ENCODE data around the gene SIAE.
"Not testable (repeated sequence)": the region's sequence is repeated elsewhere in the genome, so short reads cannot be mapped to it uniquely, and the experiment has no call there.

The SIAE gene

DNA sequence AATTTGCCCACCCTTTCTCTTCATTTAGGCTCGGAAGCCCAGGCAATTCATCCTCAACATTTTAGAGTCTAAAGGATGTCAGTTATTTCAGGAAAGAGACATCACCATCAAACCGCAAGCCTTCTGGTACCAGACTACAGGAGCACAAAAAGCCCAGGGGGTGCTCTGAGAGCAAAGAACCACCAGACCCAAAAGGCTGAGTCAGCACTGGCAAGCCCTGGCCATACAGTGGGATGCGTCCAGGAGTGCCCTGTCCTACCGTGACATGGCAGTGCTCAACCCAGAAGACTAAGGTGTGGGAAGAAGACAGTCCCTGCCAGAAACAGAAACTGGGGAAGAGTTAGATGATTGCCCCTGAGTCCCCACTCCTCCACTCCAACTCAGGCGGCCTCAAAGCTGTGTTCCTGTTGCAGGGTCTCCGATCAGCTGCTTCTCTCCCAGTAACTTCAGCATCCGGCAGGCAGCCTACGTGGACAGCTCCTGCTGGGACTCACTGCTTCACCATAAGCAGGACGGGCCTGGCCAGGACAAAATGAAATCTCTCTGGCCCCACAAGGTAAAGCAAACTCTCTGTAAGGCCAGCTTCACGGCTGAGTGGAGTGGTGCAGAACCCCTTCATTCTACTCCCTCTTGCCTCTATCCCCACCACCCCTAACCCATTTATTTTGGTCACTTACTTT, 60.8 kb downstream of the SIAE start:
- no peak for FAIRE-seq
- DNase-seq (ENCODE audit: insufficient read length, low spot score), result no peak
- no peak for TF ChIP-seq POLR2A (IDR thresholded peaks at IDR 0.05; ENCODE audit: low read depth, low read length)
- TF ChIP-seq PAX5 (IDR thresholded peaks at IDR 0.05; ENCODE audit: insufficient read depth, low read length, severe bottlenecking), result no peak
- TF ChIP-seq POLR2AphosphoS5 (IDR thresholded peaks at IDR 0.05; ENCODE audit: low read depth, low read length), result no peak
- TF ChIP-seq TAF1 (IDR thresholded peaks at IDR 0.05; ENCODE audit: low read depth, low read length), result no peak
- no peak for TF ChIP-seq SPI1 (IDR thresholded peaks at IDR 0.05; ENCODE audit: low read depth, low read length)
- TF ChIP-seq POU2F2 (IDR thresholded peaks at IDR 0.05; ENCODE audit: low read depth, low read length), result no peak

DNA sequence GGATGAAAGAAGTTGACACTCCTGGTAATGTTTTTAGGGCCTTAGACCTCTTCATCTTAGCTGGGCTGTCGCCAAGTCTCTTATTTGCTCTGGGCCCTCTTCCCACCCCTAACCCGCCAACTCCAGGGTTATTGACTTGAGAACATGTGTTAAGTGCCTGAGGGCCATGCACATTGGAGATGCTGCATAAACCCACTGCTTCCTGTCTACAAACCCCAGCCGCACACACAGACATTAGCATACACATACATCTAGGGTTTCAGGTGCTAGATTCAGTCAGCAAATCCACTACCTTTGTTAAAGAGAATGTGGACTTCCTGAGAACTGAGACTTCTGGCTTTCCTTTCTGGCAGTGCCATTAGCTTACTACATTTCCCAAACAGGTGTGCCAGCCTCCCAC, 61.5 kb downstream of the SIAE start:
- FAIRE-seq (peak; percentile 5), DNase-seq (ENCODE audit: insufficient read length, low spot score) (no peak)
- no peak for TF ChIP-seq PAX5 (IDR thresholded peaks at IDR 0.05; ENCODE audit: insufficient read depth, low read length, severe bottlenecking)
- TF ChIP-seq POU2F2 (IDR thresholded peaks at IDR 0.05; ENCODE audit: low read depth, low read length), result peak; percentile 73; the same call in 1 of the 2 replicates

DNA sequence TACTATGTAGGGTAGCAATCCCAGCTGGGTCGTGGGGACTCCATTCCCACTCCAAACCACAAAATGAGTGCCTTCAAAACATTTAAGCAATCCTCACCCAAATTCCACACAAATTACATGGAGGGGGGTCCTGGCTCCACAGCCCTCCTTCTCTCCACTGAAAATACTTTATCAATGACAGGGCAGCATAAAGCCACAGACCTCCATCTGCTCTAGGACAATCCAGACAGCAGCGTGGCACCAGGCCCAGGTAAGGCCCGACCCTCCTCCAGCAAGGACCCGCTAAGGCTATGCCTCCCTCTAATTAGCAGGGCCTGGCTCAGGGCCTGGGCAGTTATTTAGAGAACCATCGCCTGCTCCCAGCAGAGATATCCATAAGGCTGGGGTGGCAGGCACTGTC, 62.5 kb downstream of the SIAE start, which contains the start of gene PANX3:
Gene PANX3, plus strand, starts transcription at position 365 of the 400 bp plus-strand sequence. CDS start 129 bp downstream, outside the sequence.
- DNase-seq (ENCODE audit: insufficient read length, low spot score) (no peak), FAIRE-seq (no peak)
- TF ChIP-seq POU2F2 (IDR thresholded peaks at IDR 0.05; ENCODE audit: low read depth, low read length), result no peak

DNA sequence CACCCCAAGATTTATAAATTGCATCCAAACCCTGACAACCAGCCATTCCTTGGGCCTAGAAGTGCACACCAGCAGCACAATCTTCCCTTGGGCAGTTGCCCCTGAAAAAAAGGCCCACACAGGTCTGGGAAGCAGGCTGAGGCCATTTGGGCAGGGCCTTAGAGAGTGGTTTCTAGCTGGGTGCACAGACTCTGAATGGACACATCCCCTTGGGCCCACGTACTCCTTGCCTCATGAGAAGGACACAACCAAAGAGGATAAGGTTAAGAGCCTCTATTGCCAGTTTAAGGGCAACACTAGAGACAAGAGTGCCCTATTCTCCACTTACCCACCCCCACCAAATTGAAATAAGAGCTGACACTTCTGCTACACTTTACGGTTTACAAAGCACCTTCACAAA, 63.2 kb downstream of the SIAE start:
- TF ChIP-seq POU2F2 (IDR thresholded peaks at IDR 0.05; ENCODE audit: low read depth, low read length), result no peak
- no peak for TF ChIP-seq PAX5 (IDR thresholded peaks at IDR 0.05; ENCODE audit: insufficient read depth, low read length, severe bottlenecking)
- DNase-seq (ENCODE audit: insufficient read length, low spot score) (no peak), FAIRE-seq (no peak)

DNA sequence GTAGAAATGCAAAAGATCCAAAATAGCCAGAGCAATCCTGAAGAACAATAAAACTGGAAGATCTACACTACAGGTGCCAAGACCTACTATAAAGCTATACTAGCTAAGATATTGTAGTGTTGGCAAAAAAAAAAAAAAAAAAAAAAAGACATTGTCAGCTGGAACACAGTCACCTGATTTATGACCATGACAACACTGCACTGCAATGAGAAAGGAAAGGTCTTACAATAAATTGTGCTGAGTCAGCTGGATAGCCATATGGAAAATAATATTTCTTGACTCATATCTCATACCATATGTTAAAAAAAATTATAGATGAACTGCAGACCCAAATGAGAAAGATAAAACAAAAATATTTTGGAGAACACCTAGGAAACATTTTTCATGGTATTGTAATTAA, 65.4 kb downstream of the SIAE start:
- TF ChIP-seq SPI1 (IDR thresholded peaks at IDR 0.05; ENCODE audit: low read depth, low read length) (no peak), POU2F2 (IDR thresholded peaks at IDR 0.05; ENCODE audit: low read depth, low read length) (no peak), PAX5 (IDR thresholded peaks at IDR 0.05; ENCODE audit: insufficient read depth, low read length, severe bottlenecking) (no peak), POLR2A (IDR thresholded peaks at IDR 0.05; ENCODE audit: low read depth, low read length) (no peak), TAF1 (IDR thresholded peaks at IDR 0.05; ENCODE audit: low read depth, low read length) (no peak), POLR2AphosphoS5 (IDR thresholded peaks at IDR 0.05; ENCODE audit: low read depth, low read length) (no peak)
- DNase-seq (ENCODE audit: insufficient read length, low spot score) (no peak), FAIRE-seq (no peak)

DNA sequence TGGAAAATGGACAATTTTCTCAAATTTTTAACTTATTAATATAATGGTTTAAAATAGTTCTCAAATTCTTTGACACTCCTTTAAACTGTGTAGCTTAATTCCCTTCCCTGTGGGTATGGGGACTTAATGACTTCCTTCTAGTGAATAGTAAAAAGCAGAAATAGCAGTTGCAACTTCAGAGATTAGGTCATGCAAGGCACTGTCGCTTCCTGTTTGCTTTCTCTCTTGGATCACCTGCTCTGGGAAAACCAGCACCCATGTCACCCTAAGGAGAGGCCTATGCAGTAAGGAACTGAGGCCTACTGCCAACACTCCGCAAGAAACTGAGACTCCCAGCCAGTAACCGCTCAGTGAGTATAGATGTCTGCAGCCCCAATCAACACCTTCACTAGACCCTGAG, 67.8 kb downstream of the SIAE start:
- FAIRE-seq, result no peak
- TF ChIP-seq POLR2AphosphoS5 (IDR thresholded peaks at IDR 0.05; ENCODE audit: low read depth, low read length) (no peak), PAX5 (IDR thresholded peaks at IDR 0.05; ENCODE audit: insufficient read depth, low read length, severe bottlenecking) (no peak), SPI1 (IDR thresholded peaks at IDR 0.05; ENCODE audit: low read depth, low read length) (no peak), POU2F2 (IDR thresholded peaks at IDR 0.05; ENCODE audit: low read depth, low read length) (no peak), POLR2A (IDR thresholded peaks at IDR 0.05; ENCODE audit: low read depth, low read length) (no peak), TAF1 (IDR thresholded peaks at IDR 0.05; ENCODE audit: low read depth, low read length) (no peak)
- no peak for DNase-seq (ENCODE audit: insufficient read length, low spot score)

DNA sequence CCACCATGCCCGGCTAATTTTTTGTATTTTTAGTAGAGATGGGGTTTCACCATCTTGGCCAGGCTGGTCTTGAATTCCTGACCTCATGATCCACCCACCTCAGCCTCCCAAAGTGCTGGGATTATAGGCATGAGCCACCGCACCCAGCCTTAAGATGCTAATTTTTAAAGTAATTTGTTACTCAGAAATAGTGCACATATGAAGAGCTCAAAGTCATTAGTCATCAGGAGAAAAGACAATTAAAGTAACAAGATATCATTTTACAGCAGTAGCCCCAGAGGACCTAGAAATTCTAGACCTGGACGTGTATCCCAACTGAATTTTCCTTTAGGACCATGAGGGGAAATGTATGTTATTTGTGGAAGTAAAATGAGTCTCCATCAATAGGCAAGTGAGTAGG, 70.8 kb downstream of the SIAE start:
- DNase-seq (ENCODE audit: insufficient read length, low spot score); FAIRE-seq: not testable (repeated sequence)

DNA sequence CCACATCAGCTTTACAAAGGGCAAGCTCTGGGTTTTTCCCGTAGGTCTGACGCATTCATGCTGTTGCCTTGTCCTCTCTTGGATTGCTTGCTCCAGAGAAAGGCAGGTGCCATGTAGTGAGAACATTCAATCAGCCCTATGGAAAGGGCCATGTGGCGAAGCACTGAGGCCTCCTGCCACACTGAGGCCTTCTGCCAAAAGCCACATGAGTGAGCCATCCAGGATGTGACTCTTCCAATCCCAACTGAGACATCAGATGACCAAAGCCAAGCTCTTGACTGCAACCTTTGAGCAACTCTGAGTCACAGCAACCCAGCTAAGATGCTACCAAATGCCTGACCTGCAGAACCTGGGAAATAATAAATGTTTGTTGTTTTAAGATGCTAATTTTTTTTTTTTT, 71.3 kb downstream of the SIAE start:
- no peak for TF ChIP-seq POLR2A (IDR thresholded peaks at IDR 0.05; ENCODE audit: low read depth, low read length)
- no peak for TF ChIP-seq PAX5 (IDR thresholded peaks at IDR 0.05; ENCODE audit: insufficient read depth, low read length, severe bottlenecking)
- no peak for TF ChIP-seq POLR2AphosphoS5 (IDR thresholded peaks at IDR 0.05; ENCODE audit: low read depth, low read length)
- no peak for TF ChIP-seq SPI1 (IDR thresholded peaks at IDR 0.05; ENCODE audit: low read depth, low read length)
- TF ChIP-seq POU2F2 (IDR thresholded peaks at IDR 0.05; ENCODE audit: low read depth, low read length), result no peak
- no peak for TF ChIP-seq TAF1 (IDR thresholded peaks at IDR 0.05; ENCODE audit: low read depth, low read length)
- DNase-seq (ENCODE audit: insufficient read length, low spot score) (no peak), FAIRE-seq (no peak)

DNA sequence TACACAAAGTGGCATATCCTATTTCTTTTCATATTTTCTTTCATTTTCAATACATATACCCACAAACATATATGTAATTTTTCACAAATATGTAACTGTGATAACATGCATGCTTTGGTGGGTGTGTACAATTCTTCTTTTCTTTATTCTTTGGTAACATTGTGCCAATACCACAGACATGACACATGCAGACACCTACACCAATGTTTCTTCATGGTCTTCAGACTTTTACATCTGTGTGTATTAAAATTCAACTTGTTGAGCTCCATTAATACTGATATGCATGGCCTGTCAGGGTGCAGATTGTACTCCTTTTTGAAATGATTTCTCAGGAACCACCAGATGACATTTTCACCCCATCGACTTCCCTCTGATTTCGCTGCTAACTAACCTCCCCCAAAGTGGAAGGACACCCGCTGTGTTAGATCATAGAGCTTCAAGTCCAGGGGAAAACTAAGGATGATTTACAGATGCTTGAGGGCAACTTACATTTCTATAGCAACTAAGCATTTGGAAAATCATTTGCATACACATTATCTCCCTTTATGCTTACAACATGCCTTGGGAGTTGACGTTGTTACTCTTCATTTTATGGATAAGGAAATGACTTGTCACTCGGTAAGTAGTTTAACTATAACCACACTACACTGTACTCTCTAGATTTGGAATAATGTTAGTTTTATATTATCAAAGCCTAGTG, 72.8 kb downstream of the SIAE start:
- TF ChIP-seq PAX5 (IDR thresholded peaks at IDR 0.05; ENCODE audit: insufficient read depth, low read length, severe bottlenecking), result no peak
- no peak for TF ChIP-seq SPI1 (IDR thresholded peaks at IDR 0.05; ENCODE audit: low read depth, low read length)
- TF ChIP-seq POLR2A (IDR thresholded peaks at IDR 0.05; ENCODE audit: low read depth, low read length), result no peak
- TF ChIP-seq POLR2AphosphoS5 (IDR thresholded peaks at IDR 0.05; ENCODE audit: low read depth, low read length), result no peak
- no peak for DNase-seq (ENCODE audit: insufficient read length, low spot score)
- FAIRE-seq, result no peak

DNA sequence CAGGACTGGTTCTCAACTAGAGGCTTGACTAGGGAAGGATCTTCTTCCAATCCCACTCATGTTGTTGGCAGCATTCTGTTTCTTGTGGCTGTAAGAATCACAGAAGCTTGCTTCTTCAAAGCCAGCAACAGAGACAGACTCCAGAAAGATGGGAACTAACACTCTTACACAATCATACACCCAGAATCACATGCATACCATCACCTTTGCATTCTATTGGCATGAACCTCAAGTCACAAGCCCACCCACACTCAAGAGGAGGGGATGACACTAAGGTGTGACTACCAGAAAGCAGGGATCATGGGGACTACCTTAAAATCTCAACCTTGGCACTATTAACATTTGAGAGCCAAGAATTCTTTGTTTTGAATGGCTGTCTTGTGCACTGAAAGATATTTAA, 75.9 kb downstream of the SIAE start:
- DNase-seq (ENCODE audit: insufficient read length, low spot score), result no peak
- TF ChIP-seq POU2F2 (IDR thresholded peaks at IDR 0.05; ENCODE audit: low read depth, low read length), result no peak
- FAIRE-seq, result no peak

DNA sequence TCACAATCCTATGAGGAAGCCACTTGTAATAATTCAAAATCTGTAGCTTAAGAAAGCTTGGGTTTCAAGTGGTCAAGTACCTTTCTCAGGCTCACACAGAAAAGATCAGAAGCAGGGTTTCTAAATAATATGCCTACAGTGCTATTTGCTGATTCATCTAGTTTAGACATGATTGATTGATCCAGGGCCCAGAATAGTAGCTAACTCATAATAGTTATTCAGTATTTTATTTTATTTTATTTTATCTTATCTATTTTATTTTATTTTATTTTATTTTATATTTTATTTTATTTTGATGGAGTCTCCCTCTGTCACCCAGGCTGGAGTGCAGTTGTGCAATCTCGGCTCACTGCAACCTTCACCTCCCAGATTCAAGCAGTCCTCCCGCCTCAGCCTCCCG, 78.2 kb downstream of the SIAE start:
- DNase-seq (ENCODE audit: insufficient read length, low spot score) (no peak), FAIRE-seq (no peak)
- TF ChIP-seq POU2F2 (IDR thresholded peaks at IDR 0.05; ENCODE audit: low read depth, low read length), result no peak
- TF ChIP-seq PAX5 (IDR thresholded peaks at IDR 0.05; ENCODE audit: insufficient read depth, low read length, severe bottlenecking), result no peak
- no peak for TF ChIP-seq TAF1 (IDR thresholded peaks at IDR 0.05; ENCODE audit: low read depth, low read length)
- TF ChIP-seq POLR2A (IDR thresholded peaks at IDR 0.05; ENCODE audit: low read depth, low read length), result no peak
- no peak for TF ChIP-seq POLR2AphosphoS5 (IDR thresholded peaks at IDR 0.05; ENCODE audit: low read depth, low read length)
- no peak for TF ChIP-seq SPI1 (IDR thresholded peaks at IDR 0.05; ENCODE audit: low read depth, low read length)

Data from GM12891 (cell line).